Sigmoid colon (tissue), 7 donors: ENCODE results near the gene SCYGR2. TPM values are rescaled to one million over a fixed set of nuclear protein-coding genes. Genes with fewer than 3 reads are reported as not detected.

Experiments used
- DNase-seq: peaks from one replicate; pipeline ENCODE4 v3.0.0-alpha.2; 2019
- H3K27ac ChIP-seq, 4 donors: fragments of 200-600 bp; sonication (generic); one replicate each; pipeline ENCODE4 v1.5.1; 2016 to 2019; ENCODE audit warnings: mild to moderate bottlenecking in 1 of 4
- H3K27me3 ChIP-seq, 3 donors: fragments of 200-600 bp; sonication (generic); one replicate each; pipeline ENCODE4 v1.5.1; 2019; ENCODE audit warnings: mild to moderate bottlenecking in 1 of 3
- H3K36me3 ChIP-seq, 4 donors: fragments of 200-600 bp; sonication (generic); one replicate each; pipeline ENCODE4 v1.5.1; 2016 to 2019
- H3K4me1 ChIP-seq, 4 donors: fragments of 200-600 bp; sonication (generic); one replicate each; pipeline ENCODE4 v1.5.1; 2017 to 2019
- H3K4me3 ChIP-seq, 4 donors: fragments of 200-600 bp; sonication (generic); one replicate each; pipeline ENCODE4 v1.5.1; 2017 to 2019; ENCODE audit warnings: mild to moderate bottlenecking in 2 of 4, moderate library complexity in 1 of 4
- H3K9me3 ChIP-seq, 4 donors: fragments of 200-600 bp in 3 of 4; sonication (generic) in 3 of 4; one replicate each; pipeline versions ENCODE4 v1.5.1 to v1.6.1; 2013 to 2019
- EP300 ChIP-seq, 4 donors: sonication (generic); formaldehyde crosslinking; IDR thresholded peaks; one replicate each; pipeline ENCODE4 v1.6.1; 2017; ENCODE audit warnings: antibody characterized with exemption in 4 of 4
- POLR2A ChIP-seq, 2 donors: fragments of 450-650 bp; IDR thresholded peaks; one replicate each; pipeline ENCODE4 v1.6.1; 2016; ENCODE audit warnings: antibody characterized with exemption in 2 of 2, mild to moderate bottlenecking in 2 of 2, moderate library complexity in 2 of 2
- POLR2AphosphoS5 ChIP-seq, 4 donors: sonication (generic); formaldehyde crosslinking; IDR thresholded peaks; one replicate each; pipeline ENCODE4 v1.6.1; 2017; ENCODE audit warnings: antibody characterized with exemption in 4 of 4
- WGBS, 2 donors: extraction: QIAGEN DNeasy Blood & Tissue Kit; methylation state at CpG; one replicate each; pipeline ENCODE4 v1.1.7; 2013; 5-methylcytosine and 5-hydroxymethylcytosine counted together
- intact Hi-C: fragments of 100-400 bp; cut with DNase I; formaldehyde crosslinking; loops from one replicate; pipeline ENCODE4 v1.15.1; 2023
- polyA plus RNA-seq, 3 donors: library from polyadenylated mRNA; stranded (reverse); fragments of 200-250 nt; gene quantifications; one replicate each; pipeline ENCODE4 v1.2.3, GENCODE V29; 2013
- total RNA-seq, 4 donors: library from RNA; depleted of rRNA; stranded (reverse); fragments of >200 nt; gene quantifications; one replicate each; pipeline ENCODE4 v1.1.0, GENCODE V29; 2016
- TF ChIP-seq, protein P1 (sequence below), 4 experiments: fragments of 450-650 bp in 3 of 4; fragments of 200-600 bp in 1 of 4; IDR thresholded peaks; one replicate each; pipeline ENCODE4 v1.5.1; 2016 to 2019; ENCODE audit warnings: antibody characterized with exemption in 4 of 4, mild to moderate bottlenecking in 3 of 4, moderate library complexity in 2 of 4
- donor health status: healthy with polysubstance abuse.
- donor health status: Bipolar disorder and iron deficiency.
- donor health status: healthy.

Gene SCYGR2
- total and polyA plus RNA-seq, 7 donors, result not detected

DNA sequence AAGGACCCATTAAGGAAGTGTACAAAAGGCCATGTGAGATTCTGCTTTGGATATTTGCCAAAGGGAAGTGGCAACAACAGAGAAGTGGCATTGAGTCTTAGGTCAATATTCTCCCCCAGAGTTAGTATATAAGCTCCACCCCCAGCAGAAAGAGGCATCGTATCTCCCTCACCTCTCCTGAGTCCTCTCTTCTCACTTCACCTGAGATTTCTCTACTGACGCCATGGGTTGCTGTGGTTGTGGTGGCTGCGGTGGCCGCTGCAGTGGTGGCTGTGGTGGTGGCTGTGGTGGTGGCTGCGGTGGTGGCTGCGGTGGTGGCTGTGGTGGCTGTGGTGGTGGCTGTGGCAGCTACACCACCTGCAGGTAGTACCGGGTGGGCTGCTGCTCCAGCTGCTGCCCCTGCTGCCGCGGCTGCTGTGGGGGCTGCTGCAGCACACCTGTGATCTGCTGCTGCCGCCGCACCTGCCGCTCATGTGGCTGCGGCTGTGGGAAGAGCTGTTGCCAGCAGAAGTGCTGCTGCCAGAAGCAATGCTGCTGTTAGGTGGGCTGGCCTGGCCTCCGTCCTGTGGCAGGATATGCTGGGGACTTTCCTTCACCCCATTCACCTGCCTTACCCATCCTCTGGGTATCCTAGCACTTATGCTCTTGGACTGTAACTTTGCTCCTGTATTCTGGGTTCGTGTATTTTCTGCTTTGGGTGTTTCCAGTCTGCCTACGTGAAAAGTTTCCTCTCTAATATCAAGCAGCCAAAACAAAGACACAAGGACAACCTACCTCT lies 10.1 kb downstream of the SCYGR2 start:
- no peaks in the 10 kb centered on the region for H3K27me3 ChIP-seq
- TF ChIP-seq, protein P1, sequence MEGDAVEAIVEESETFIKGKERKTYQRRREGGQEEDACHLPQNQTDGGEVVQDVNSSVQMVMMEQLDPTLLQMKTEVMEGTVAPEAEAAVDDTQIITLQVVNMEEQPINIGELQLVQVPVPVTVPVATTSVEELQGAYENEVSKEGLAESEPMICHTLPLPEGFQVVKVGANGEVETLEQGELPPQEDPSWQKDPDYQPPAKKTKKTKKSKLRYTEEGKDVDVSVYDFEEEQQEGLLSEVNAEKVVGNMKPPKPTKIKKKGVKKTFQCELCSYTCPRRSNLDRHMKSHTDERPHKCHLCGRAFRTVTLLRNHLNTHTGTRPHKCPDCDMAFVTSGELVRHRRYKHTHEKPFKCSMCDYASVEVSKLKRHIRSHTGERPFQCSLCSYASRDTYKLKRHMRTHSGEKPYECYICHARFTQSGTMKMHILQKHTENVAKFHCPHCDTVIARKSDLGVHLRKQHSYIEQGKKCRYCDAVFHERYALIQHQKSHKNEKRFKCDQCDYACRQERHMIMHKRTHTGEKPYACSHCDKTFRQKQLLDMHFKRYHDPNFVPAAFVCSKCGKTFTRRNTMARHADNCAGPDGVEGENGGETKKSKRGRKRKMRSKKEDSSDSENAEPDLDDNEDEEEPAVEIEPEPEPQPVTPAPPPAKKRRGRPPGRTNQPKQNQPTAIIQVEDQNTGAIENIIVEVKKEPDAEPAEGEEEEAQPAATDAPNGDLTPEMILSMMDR (IDR thresholded peaks at IDR 0.05), result no peak
- TF ChIP-seq EP300 (IDR thresholded peaks at IDR 0.05) (no peak), POLR2AphosphoS5 (IDR thresholded peaks at IDR 0.05) (no peak), POLR2A (IDR thresholded peaks at IDR 0.05) (no peak)
- no peak overlapping the region for H3K27ac ChIP-seq
- 58 to 81% methylated on average over 16 of the region's 16 CpGs for WGBS, 2 donors
- H3K4me3 ChIP-seq, result no peak overlapping the region
- no peaks in the 10 kb centered on the region for H3K36me3 ChIP-seq
- intact Hi-C loops, result no loop called here
- H3K4me1 ChIP-seq, result no peaks in the 10 kb centered on the region
- no peak for DNase-seq
- no peaks in the 10 kb centered on the region for H3K9me3 ChIP-seq

DNA sequence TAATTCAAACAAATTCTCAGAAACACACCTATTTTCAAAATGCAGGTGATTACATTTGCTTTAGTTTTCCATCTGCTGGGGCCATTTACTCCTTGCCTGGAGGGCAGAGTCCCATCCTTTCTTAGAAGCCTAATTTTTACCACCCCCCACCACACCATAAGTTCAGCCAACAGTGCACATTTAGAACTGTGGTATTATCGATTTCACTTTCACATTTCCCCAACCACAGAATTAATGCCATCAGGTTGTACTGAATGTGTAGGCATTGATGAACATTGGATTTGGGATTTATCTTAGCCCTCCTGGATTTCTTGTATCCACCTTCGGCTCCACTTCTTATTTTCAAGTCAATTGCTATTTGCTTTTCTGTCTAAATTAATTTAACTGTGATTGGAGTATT lies 11.4 kb downstream of the SCYGR2 start:
- Histone ChIP-seq H3K27me3 (no peaks in the 10 kb centered on the region), H3K9me3 (no peaks in the 10 kb centered on the region), H3K4me1 (no peaks in the 10 kb centered on the region), H3K36me3 (no peaks in the 10 kb centered on the region), H3K27ac (no peak overlapping the region), H3K4me3 (no peak overlapping the region)
- intact Hi-C loops, result no loop called here
- no peak for TF ChIP-seq POLR2A (IDR thresholded peaks at IDR 0.05)
- TF ChIP-seq, protein P1 (IDR thresholded peaks at IDR 0.05), result no peak
- no peak for TF ChIP-seq POLR2AphosphoS5 (IDR thresholded peaks at IDR 0.05)
- TF ChIP-seq EP300 (IDR thresholded peaks at IDR 0.05), result no peak
- WGBS, 2 donors, result 69 to 74% methylated on average over 2 of the region's 2 CpGs
- no peak for DNase-seq

DNA sequence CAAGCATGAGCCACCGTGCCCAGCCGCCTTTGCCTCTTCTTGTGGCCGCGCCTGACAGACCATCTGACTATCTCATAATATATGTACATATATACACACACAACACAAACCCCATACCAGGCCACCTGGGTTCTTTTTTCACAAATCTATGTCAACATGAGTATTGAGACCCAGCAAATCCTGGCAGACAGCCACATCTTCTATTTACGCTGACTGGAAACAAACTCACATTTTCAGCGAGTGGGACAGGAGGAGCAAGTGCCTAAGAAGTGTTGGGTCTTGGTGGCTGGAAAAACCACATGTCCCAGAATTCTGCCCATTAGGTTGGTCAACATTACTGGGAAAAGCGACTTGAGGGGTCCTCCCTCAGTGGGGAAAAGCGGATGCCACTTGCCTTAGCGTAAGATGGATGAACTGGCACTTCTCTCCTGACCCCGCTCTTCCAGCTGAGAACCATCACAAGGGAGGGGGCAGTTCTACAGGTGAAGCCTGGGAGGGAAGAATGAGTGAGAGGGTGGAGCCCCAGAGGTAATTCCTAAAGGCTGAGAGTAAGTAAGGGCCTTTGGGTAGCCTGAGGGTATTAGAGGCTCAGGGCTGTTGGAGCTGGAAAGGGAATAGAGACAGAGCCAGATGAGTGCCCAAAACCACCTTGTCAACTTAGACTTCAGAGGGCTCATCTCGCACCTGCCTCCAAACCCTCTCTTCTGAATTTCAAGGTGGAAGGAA lies 14.0 kb downstream of the SCYGR2 start:
- no peak for DNase-seq
- 80 to 88% methylated on average over 11 of the region's 11 CpGs for WGBS, 2 donors
- intact Hi-C loops, result no loop called here
- Histone ChIP-seq H3K27ac (no peak overlapping the region), H3K9me3 (no peaks in the 10 kb centered on the region), H3K27me3 (no peaks in the 10 kb centered on the region), H3K4me3 (no peak overlapping the region), H3K36me3 (no peaks in the 10 kb centered on the region), H3K4me1 (no peaks in the 10 kb centered on the region)
- TF ChIP-seq, protein P1 (IDR thresholded peaks at IDR 0.05), result no peak
- TF ChIP-seq POLR2A (IDR thresholded peaks at IDR 0.05), result no peak
- no peak for TF ChIP-seq POLR2AphosphoS5 (IDR thresholded peaks at IDR 0.05)
- no peak for TF ChIP-seq EP300 (IDR thresholded peaks at IDR 0.05)

DNA sequence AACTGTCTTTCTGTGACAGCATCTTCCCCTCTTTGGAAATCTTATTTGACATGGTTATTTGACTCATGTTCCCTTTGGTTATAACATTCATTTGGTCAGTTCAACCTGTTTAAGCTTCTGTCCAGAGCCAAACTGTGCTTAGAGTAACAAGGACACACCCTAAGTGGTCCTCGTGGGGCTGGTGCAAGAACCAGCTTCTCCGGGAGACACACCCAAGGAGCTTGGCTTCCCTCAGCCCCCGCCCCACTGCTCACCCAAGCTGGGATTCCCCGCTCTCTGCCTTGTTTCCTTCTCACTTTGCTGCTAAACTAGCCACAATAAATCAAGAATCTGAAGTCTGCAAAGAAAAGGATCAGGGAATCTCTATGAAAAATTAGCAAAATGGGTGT lies 14.6 kb downstream of the SCYGR2 start:
- no peaks in the 10 kb centered on the region for H3K4me1 ChIP-seq
- WGBS, 2 donors, result 42 to 66% methylated on average over 4 of the region's 4 CpGs
- TF ChIP-seq EP300 (IDR thresholded peaks at IDR 0.05), result no peak
- TF ChIP-seq POLR2AphosphoS5 (IDR thresholded peaks at IDR 0.05), result no peak
- H3K36me3 ChIP-seq, result no peaks in the 10 kb centered on the region
- intact Hi-C loops, result no loop called here
- no peaks in the 10 kb centered on the region for H3K27me3 ChIP-seq
- H3K27ac ChIP-seq, result no peak overlapping the region
- no peaks in the 10 kb centered on the region for H3K9me3 ChIP-seq
- no peak for DNase-seq
- no peak overlapping the region for H3K4me3 ChIP-seq

DNA sequence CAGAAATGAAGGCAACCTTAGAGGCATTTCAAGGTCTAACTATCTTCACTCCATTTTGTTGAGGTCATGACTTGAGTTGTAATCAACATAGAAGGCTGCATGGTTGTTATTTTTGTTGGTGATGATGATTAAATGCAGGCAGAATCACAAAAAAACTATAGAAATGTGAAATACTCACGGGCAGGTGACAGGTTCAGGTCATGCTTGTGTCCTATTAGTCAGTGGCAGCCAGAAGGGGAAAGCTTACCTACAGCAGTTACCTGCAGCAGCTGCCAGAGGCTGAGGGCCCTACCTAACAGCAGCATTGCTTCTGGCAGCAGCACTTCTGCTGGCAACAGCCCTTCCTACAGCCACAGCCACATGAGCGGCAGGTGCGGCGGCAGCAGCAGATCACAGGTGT lies 15.6 kb downstream of the SCYGR2 start:
- TF ChIP-seq POLR2A (IDR thresholded peaks at IDR 0.05), result no peak
- TF ChIP-seq, protein P1 (IDR thresholded peaks at IDR 0.05), result no peak
- no peak for TF ChIP-seq EP300 (IDR thresholded peaks at IDR 0.05)
- no peak for TF ChIP-seq POLR2AphosphoS5 (IDR thresholded peaks at IDR 0.05)
- Histone ChIP-seq H3K27ac (no peak overlapping the region), H3K4me1 (no peaks in the 10 kb centered on the region), H3K27me3 (no peaks in the 10 kb centered on the region), H3K36me3 (no peaks in the 10 kb centered on the region), H3K4me3 (no peak overlapping the region), H3K9me3 (no peaks in the 10 kb centered on the region)
- 92 to 96% methylated on average over 4 of the region's 4 CpGs for WGBS, 2 donors
- intact Hi-C loops, result no loop called here
- DNase-seq, result no peak
